CD4-positive, alpha-beta T cell treated with Interleukin-1 beta for 1 hour (primary cell): ENCODE results near the gene UQCC3.
"Not testable (repeated sequence)": the region's sequence is repeated elsewhere in the genome, so short reads cannot be mapped to it uniquely, and the experiment has no call there.

Experiments
- DNase-seq, 2 donors: peaks; one replicate each; pipeline ENCODE4 v3.0.0-alpha.2; 2020 to 2022

UQCC3 gene

DNA sequence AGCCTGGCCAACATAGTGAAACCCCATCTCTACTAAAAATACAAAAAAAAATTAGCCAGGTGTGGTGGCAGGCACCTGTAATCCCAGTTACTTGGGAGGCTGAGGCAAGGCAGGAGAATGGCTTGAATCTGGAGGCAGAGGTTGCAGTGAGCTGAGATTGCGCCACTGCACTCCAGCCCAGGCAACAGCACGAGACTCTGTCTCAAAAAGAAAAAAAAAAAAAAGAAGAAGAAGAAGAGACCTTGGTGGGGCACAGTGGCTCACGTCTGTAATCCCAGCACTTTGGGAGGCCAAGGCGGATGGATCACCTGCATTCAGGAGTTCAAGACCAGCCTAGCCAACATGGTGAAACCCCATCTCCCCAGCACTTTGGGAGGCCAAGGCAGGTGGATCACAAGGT lies 32.4 kb downstream of the UQCC3 start:
- not testable (repeated sequence) for DNase-seq

GRCh38 chr11:62705413-62705812 lies 33.9 kb downstream of the UQCC3 start:
- no peak for DNase-seq

DNA sequence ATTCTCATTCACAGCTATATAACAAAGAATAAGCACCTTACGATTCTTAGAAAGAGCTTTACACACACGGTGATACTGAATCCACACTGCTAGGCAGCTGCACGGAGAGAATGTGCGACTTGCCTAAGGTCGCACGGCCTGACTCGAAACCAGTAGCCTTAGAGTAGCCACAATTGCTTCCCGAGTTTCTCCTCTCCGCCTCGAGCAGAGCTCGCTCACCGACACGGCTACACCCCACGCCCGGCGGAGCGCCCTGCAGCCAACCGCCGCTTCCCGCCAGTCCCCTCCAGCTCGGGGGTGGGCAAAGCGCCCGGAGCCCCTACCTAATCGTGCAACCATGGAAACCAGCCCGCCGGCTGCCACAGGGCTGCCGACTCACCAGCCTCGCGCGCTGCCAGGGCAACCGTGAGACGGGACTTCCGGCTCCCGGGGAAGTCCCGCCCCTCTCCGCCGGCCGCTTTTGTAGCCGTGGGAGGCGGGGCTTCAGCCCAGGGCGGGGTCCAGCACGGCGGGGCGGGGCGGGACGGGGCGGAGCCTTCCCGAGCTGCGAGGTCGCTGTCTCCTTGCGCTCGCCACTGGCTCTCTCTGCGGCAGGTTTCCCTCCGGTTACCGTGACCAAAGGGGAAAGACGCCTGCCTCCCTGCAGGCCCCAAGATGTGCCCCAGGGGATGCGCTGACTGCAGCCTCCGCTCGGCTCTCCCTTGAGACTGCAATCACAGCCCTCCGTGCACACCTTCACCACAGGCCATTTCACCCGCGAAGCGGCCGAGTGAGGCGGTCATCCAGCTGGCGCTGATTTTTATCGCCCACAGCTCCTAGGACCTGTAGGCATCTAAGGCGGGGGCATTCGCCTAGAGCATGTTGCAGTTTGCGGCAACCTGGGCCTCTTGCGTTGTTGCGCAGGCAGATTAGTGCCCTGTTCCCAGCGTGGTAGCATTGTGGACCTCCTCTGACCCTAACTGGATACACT lies 34.7 kb downstream of the UQCC3 start:
- peak; percentile 94 for DNase-seq

GRCh38 chr11:62706850-62707247 lies 35.4 kb downstream of the UQCC3 start:
- no peak for DNase-seq

DNA sequence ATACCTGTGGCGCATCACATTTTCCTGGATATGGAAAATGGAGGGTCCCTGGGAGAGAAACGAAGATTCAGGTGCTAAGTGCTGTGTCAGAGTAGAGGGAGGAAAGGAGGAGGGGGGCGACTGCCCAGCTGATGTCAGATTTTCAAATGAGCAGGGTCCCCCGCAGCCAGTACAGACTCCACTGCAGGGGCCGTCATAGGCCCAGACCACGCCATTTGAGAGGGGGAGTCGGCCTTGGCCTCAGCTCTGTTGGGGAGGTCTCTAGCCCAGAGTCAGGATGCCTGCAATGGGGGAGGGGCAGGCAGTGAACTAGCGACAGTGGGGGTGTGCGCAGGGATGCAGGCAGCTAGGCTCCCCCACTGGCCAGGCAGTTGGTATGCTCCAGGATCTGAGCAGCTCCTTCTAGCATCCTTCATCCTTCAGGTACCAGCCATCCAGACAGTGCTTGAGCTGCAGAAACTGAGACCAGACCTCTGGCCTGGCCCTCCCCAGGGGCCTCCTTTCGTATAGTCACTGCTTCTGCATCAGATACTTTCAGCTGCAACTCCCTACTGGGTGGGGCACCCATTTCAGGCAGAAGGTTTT lies 35.9 kb downstream of the UQCC3 start, which contains the start of the genes BSCL2 and GNG3:
TSS of gene BSCL2 (minus strand) at position 148 of the 585 bp plus-strand sequence. CDS start 229 bp downstream, outside the sequence.
TSS of gene GNG3 (plus strand) at position 400 of the 585 bp plus-strand sequence. CDS start 620 bp downstream, outside the sequence.
- DNase-seq: no peak

GRCh38 chr11:62708392-62708791 lies 36.9 kb downstream of the UQCC3 start:
- no peak for DNase-seq

GRCh38 chr11:62708793-62709192 lies 37.3 kb downstream of the UQCC3 start:
- DNase-seq: peak; percentile 48 to 56

- DNase-seq: peak; percentile 98
Observed at GRCh38 chr11:62709247-62710000, 38.0 kb downstream of the UQCC3 start.

- DNase-seq: no peak
Observed at GRCh38 chr11:62710001-62710345, 38.5 kb downstream of the UQCC3 start.

DNA sequence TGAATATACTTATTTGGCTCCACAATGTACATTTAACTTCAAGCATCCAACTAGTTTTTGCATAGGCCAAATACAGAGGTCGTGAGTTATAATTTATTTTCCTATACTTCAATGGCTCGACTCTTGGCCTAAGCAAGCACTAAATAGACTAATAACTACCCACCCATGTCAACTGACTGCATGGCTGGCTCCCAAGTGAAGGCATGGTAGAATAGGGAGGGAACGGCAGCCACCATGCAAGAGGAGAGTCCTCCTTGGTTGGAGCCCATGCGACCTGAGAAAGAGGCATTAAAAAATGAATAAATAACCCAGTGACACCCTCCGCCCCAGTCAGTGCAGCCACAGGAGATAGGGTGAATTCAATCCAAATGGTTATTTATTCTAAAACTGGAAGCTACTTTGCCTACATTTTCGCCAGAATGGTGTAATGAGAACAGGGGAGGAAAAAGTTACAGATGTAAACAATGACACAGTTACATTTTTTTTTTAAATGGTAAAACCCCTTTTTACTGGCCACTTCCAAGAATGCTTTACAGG lies 40.9 kb downstream of the UQCC3 start:
- DNase-seq: no peak

DNA sequence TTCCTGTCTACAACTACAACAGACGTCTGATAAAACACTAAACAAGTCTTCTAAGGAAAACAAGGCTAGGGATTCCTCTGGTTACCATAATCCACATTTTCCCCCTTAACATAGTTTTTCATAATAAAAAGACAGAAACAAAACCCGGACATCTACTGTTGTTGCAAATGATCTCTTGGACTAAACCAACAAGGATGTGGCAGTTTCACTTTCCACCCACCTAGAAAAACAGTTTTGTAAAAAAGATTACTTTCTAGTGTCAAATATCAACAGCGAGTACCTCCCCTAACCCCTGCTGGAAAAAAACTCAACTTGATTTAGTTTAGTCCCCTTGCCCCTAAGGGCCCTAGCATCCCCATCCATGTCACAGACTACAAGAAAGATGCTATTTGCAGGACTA lies 41.4 kb downstream of the UQCC3 start:
- no peak for DNase-seq

DNA sequence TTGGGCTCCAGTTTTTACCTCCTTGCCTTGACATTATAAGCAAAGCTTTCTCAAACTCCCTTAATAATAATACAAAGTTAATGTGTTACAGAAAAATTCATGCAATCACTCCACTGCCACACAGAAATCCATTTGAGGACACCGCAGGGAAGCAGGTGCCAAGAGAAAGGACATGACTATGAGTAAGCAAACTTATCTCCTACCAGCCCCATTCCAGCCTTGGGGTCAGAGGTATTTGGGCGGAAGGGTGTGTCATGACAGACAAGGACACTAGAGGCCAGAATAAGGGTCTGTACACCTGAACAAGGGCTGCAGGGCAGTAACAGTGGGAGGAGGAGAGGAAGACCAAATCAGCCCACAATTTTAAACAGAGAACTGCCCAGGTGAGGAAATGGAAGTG lies 41.9 kb downstream of the UQCC3 start:
- DNase-seq: no peak

- no peak for DNase-seq
Observed at GRCh38 chr11:62715150-62716130, 44.0 kb downstream of the UQCC3 start.

DNA sequence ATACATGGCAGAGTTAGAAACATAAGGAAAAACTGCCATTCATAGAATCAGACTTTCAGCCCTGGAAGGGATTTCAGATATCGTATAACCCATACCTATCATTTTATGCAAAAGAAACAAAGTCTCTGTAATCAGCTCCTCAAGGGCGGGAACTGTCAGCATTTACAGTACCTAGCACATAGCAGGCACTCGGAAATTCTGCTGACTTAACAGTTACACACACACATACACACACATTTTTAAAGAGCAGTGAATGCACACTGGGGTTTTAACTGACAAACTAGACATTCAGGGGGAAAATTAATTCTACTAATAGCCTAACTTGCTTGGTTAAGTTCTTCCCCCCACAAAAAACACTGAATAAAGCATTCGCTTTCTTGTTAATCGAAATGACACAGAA lies 44.7 kb downstream of the UQCC3 start:
- DNase-seq: no peak

DNA sequence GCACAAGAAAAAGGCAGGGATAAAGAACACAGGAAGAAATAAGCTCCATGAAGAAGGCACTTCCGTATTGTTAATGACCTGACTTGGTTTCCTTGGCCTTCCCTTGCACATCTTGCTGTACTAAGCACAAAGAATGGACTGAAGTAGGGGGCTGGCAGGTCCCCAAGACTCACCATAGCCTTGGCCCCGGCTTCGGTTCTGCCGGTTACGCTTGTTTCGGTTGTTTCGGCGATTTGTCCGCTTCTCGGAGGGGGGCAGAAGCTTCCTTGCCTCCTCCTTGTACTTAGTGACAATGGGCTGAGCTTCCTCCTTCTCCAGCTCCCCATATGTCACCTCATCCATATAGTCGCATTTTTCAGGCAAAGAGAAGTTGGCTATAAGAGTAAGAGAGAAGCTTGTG lies 45.3 kb downstream of the UQCC3 start:
- DNase-seq: no peak

GRCh38 chr11:62719302-62719978 lies 48.0 kb downstream of the UQCC3 start:
- no peak for DNase-seq

DNA sequence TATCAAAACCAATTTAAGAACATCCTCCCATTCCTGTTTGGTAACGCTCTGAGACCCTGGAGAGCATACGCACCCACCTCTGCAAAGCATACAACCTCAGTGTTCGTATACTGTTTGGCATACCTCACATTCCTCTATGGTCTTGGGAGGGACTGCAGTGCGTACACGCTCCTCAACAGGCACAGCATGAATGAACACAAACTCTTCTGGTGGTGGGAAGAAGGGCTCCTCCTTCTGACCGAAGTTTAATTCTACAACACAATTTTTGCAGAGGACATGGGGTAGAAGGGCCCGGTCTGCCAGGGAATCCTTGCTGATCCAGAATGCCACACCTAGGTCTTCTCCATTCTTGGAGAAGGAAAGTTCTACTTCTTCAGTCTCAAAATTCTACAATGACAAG lies 50.5 kb downstream of the UQCC3 start:
- DNase-seq: no peak
